DMS153 (cell line): Measurements from ENCODE around the gene NUP62.

ENCODE experiments used
- DNase-seq: peaks from one replicate; lab custom pipeline; 2025; lab: John Stamatoyannopoulos, UW

NUP62 gene

DNA sequence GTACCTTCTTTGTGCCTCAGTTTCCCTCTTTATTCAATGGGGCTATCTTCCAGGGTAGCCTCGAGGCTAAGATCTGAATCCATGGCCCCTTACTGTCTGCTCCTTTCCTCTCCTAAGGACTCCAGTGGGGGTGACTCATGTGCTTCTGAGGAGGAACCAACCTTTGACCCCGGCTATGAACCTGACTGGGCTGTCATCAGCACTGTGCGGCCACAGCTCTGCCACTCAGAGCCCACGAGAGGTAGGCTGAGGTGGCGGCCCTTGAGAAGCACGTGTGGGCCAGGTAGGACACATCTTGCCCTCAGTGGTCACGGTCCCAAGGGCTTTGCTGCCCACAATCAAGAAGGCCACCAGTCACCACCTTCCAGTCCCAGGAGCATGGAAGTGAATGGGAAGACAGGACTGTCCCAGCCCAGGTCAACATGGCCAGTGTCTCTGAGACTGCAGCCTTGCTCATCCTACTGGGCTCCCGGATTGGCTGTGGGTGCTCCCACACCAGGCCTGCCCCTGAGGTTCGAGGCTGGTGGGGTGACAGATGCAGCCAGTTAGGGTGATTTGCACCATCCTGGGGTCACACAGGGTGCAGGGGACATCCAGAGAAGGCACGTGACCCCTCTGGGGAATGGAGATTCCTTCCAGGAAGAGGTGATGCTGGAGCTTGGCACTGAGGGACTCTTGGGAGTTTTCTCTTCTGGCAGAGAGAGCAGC, 49.0 kb downstream of the NUP62 start:
- no peak for DNase-seq

DNA sequence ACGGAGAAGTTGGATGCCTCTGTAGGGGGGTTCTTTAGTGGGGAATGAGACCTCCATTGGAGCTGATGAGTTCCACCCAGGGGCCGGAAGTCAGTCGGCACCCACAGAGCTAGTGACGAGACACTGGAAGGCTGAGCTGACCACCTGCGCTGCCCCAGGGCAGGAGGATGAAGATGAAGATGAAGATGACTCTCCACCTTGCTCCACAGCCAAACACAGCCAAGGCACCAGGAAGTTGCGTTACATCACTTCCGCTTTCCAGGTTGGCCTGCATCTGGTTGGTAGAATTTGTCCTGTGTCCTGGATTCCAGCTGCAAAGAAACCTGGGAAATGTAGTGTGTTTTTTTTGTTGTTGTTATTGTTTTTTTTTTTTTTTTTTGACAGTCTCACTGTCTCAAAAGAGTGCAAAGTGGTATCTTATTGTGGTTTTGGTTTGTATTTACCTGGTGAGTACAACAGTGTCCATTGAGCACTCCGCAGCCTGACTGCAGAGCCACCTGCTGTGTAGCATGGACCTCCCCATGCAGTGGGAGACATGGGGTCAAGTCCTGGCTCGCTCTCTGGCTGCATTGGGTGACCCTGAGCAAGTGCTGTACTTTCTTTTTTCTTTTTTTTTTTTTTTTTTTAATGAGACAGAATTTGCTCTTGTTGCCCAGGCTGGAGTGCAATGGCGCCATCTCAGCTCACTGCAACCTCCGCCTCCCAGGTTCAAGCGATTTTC, 49.9 kb downstream of the NUP62 start:
- DNase-seq, result no peak

DNA sequence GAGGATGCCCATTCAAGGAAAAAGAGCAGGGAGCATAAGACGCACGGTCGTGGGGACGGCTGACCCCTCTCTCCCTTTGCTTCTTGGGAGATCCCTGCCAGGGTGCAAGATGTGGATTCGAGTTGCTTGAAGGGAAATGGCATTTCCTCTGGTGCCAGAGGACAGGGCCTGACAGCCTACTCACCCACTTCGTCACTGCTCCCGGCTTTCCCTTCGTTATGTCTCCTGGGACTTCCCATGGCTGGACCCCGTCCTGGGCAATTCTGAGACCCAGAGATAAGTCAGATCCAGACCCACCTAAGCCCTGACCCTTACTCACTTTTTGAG, 50.6 kb downstream of the NUP62 start:
- DNase-seq, result no peak

DNA sequence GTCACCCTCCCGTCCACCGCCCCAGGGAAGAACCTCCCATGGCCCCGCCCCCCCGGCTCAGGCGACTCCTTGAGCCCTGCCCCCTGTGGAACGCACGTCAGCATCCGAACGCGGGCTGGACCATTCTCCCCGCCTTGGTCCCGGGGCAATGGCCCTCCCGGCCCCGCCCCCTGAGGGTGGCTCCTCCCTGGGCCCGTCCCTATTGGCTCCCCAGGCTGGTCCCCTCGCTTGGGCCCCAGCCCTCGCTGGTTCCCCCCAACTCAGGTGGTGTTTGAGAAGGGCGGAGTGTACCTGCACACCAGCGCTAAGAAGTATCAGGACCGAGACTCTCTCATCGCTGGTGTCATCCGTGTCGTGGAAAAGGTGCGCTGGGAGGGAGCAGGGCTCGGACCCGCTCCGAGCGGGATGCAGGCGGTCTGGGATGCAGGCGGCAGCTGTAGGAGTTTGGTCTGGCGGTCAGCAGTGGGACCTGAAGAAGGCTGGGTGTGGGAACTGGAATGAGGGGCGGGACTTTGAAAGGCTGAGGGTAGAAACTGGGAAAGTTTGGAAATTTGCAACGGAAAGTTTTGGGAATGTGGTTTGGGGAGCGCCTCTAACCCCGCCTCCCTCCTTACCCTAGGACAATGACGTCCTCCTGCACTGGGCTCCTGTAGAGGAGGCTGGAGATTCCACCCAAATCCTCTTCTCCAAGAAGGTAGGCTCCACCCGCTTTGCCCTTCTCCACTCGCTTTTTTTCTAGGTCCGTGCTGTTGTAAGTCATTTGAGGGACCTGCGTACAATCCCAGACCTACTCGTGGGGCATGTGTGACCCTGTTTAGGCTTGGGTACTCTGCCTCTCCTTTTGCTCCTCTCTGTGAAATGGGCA, 51.2 kb downstream of the NUP62 start:
- peak; percentile 92 for DNase-seq

GRCh38 chr19:49877020-49877878, 52.1 kb downstream of the NUP62 start, which contains the start of the genes AKT1S1 and TBC1D17:
AKT1S1 (minus strand) TSS chr19:49877355; CDS start chr19:49873295, 4,060 bp downstream.
TBC1D17 (plus strand) TSS chr19:49877702; CDS start chr19:49877724, 22 bp downstream.
- DNase-seq, result peak; percentile 100

DNA sequence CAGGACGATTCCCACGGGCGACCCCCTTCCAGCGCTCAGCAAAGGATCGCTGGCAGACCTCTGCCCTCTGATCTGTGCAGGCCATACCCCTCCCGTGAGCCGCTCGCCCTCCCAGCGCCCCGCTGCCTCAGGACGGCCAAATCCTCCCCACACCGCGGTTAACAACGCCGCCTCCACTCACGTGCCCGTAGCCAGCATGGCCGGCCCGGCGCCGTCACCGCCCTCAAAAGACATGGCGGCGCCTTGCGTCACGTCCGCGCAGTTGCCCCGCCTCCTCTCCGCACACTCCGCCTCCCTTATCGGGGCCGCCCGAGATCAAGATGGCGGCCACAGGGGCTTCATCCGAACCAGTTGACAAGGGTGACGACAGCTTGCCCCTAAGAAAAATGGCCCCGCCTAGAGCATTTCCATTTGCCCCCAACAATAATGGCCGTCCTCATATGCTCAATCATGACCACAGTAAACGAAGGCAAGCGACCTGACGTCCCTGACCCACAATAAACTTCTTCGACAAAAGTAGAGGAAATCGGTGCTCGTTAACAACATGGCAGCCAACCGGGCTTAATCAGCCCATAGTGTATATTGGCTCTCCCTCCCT, 52.8 kb downstream of the NUP62 start:
- DNase-seq, result peak; percentile 97

DNA sequence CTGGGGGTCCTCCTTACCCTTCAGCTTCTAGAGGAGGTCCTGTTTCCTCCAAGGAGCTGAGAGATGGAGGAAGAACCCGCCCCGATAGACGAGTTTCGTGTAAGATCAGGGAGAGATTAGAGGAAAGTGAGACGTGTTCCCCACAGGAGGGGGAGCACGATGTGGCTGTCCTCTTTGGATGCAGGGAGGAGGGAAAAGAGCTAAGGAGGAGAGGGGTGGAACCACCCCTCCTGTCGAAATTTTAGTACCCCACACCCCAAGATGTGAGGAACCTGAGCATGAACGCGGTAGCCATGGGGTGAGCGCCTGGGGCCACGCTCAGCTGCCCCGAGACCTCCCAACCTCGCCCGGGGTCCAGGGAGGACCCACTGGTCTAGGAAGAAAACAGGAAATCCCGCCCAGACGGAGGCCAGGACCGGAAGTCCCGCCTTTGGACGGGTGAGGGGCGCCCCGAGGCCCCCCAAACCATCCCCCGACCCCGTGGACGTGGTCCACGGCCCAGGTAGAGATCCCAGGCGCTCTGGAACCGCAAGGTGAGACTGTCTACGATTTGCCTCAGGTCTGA, 53.4 kb downstream of the NUP62 start:
- DNase-seq, result no peak

DNA sequence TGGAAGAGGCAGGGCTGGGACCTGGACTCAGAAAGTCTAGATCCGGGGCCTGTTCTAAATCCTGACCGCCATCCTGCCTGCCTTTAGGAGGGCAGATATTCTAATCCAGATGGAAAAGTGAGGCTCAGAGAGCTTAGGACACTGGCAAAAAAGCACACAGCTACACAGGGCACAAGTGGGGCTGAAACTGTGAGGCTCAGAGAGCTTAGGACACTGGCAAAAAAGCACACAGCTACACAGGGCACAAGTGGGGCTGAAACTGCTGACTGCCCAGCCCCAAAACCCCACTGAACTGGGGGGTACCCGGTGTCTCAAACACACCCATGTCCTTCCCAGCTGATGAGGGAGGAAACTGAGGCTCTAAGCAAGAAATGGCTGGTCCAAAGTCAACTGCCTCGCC, 54.1 kb downstream of the NUP62 start:
- DNase-seq, result no peak

- no peak for DNase-seq
These were observed 54.7 kb downstream of the NUP62 start for GRCh38 chr19:49874503-49875157.

DNA sequence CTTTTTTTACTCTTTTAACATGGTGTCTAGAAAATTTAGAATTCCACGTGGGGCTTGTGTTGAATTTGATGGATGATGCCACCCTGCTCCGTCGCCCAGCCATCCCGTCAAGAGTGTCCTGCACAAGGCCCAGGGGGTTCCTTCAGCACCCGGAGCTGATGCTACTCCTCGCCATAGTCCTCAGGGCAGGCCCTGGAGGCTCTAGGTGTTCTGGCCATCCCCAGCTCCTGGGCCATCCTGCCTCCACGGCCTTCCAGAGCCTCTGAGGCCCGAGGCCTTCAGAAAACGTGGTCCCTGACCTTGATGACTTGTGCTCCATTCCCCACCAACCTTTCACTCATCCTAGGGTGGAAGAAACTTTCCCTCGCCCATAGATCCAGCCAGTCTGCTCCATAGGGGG, 55.5 kb downstream of the NUP62 start:
- DNase-seq, result no peak

GRCh38 chr19:49873129-49873521, 56.2 kb downstream of the NUP62 start:
- no peak for DNase-seq

DNA sequence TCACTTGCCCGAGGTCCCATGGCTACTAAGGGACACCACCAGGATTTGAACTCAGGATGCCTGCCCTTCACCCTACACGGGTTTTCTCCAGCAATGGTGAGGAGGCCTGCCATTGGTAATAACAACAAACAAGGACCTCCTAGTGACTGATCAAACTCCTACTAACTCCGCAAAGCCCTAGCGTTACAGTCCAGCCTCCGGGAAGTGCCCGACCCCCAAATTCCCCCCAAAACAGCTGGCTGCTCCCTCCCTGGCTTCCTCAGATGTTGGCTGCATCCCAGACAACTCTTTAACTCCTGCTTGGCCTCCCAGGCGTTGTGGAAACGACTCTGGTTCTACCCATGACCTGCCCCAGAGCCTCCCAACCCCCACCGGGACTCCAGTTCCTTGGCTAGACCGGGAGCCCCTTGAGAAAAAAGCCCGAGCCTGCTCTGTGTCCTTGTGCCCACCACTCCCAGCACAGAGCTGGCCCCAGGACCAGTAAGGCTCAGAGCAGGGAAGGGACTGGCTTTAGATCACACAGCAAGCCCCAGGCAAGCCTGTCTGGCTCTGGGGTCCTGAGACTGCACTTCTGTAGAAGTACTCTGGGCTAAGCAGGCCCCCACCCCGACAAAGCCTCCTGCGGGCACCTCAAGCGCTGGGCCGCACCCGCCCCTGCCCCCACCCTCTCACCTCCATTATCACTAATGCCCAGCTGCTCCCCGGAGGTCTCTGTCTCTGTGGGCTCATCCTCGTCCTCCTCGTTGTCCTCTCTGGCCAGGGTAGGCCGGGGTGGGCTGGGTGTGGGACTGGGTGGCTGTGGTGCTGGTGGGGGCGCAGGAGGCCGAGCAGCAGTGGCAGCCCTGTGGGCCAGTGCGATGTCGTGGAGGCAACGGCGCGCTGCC, 56.8 kb downstream of the NUP62 start:
- DNase-seq, result no peak

DNA sequence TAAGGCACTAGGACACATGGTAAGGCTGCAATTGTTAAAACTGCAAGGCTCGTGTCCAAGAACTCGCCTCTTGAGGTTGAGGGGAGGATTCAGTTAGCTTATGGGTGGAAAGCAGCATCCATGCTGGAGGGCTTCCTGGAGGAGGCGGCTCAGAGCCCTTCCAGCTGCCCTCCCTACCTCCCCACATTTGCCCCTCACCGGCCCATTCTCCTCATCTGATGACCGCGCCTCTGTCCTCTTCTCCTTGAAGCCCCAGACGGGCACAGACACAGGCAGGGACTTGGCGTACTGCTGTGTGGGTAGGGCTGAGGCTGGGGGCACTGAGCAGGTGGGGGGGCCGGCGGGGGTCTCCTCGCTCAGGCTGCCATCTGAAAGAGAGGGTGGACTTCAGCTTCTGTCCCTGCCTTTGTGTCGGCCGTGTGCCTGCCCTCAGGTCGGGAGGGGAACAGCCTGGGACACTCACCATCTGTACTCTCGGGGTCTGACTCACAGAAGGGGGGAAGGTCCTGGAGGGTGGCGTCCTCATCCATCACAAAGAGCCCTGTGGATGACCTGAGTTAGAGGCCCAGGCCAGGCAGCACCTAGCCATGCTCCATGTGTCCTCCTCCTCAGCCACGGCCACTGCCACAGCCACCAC, 57.8 kb downstream of the NUP62 start:
- no peak for DNase-seq

DNA sequence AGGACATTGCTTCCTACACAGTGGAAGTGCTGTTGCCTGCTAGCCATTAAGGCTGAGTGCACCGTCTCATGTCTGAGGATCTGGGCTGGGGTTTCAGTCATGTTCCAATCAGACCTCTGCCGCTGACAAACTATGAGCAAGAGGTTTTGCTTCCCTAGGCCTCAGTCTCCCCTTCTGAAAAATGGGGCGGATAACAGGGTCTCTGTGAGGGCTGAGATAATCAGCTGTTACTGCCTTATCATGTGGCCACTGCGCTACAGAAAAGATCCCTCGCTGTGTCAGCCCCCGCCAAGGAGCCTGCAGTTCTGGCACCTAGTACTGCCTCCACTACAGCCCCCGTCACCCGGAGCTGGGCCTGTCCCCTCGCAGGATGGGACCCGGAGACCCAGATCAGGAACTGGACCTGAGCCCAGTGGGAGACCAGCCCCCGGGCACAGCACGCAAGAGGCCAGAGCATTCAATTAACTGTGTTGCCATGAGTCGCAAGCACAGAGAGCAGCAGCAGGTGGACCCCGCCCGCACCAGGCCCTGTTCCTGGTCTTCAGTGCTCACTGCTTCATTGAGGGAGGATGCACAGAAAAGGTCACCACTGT, 58.9 kb downstream of the NUP62 start:
- DNase-seq, result no peak

- DNase-seq, result peak; percentile 100
These were observed 59.6 kb downstream of the NUP62 start for GRCh38 chr19:49869484-49870308.

GRCh38 chr19:49869009-49869483, 60.3 kb downstream of the NUP62 start:
- DNase-seq, result no peak
